Mucosa of gallbladder (tissue), 1 donor: Measurements from ENCODE around the gene TRPM5. TPM values are rescaled to one million over a fixed set of nuclear protein-coding genes. Genes with fewer than 3 reads are reported as not detected.
"Not testable (repeated sequence)": the region's sequence is repeated elsewhere in the genome, so short reads cannot be mapped to it uniquely, and the experiment has no call there.

ENCODE experiments used
- DNase-seq: peaks from one replicate; pipeline ENCODE4 v3.0.0-alpha.2; 2020; ENCODE audit warnings: low spot score
- total RNA-seq: library from RNA; stranded (reverse); gene quantifications from one replicate; pipeline ENCODE4 v1.2.1, GENCODE V29; 2021
- donor health status: DM: no; HTN: no; CAD: no.

The TRPM5 gene, protein sequence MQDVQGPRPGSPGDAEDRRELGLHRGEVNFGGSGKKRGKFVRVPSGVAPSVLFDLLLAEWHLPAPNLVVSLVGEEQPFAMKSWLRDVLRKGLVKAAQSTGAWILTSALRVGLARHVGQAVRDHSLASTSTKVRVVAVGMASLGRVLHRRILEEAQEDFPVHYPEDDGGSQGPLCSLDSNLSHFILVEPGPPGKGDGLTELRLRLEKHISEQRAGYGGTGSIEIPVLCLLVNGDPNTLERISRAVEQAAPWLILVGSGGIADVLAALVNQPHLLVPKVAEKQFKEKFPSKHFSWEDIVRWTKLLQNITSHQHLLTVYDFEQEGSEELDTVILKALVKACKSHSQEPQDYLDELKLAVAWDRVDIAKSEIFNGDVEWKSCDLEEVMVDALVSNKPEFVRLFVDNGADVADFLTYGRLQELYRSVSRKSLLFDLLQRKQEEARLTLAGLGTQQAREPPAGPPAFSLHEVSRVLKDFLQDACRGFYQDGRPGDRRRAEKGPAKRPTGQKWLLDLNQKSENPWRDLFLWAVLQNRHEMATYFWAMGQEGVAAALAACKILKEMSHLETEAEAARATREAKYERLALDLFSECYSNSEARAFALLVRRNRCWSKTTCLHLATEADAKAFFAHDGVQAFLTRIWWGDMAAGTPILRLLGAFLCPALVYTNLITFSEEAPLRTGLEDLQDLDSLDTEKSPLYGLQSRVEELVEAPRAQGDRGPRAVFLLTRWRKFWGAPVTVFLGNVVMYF (N-terminal part only)
- total RNA-seq, result 4.4 TPM

DNA sequence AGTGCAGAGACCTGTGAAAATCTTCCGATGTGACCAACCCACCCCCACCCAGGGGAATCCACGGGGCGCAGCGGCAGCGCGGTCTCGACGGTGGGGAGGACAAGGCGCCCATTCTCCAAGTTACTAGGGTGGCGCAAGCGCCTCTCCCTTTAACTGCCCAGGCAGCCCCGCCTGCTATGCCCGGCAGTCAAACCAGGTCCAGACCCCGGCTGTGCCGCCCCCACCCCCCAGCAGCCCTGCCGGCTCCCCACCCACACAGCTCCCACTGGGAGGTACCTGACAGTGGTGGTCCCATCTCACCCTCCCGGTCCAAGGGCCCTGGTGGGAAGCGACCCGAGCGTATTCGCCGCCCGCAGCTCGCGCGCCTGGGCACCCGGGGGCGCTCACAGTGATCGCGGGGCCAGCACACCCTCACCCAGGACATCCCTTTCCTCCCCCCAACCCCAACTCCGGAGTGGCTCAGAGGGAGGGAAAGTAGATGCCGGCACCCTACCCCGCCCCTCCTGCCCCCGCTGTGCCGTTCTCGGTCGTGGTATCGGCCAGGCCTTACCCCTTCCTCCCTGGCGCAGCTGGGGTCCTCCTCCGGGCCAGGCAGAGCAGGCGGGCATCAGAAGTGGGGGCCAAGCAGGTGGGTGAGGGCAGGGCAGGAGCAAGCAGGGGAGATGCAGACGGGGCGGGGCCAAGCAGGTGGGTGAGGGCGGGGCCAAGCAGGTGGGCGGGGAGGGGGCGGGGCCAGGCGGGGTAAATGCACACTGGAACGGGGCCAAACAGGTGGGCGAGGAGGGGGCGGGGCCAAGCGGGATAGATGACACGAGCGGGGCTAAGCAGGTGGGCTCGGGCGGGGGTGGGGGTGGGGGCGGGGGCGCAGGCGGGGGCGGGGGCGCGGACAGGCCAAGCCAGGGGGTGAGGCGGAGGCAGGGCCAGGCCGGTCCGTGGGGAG, at the start of gene TRPM5:
Gene TRPM5, minus strand, starts transcription at position 634 of the 940 bp plus-strand sequence. CDS start 21,478 bp downstream, outside the sequence.
- peak; percentile 59 for DNase-seq

DNA sequence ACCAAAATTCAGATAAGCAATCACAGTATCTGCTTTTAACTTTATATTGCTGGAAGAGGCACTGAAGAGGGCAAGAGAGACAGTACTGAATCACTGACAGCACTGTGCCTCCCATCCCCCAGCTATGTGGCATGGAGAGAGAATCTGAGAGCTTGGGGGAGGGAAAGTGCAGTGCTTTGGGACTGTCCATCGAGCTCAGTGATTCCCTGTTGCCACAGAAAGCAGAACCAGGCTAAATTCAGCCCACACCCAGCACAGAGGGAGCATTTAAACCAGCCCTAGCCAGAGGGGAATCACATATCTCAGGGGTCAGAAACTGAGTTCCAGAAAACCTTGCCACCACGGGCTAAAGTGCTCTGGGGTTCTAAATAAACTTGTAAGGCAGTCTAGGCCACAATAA, 44.8 kb upstream of the TRPM5 start:
- DNase-seq, result no peak

DNA sequence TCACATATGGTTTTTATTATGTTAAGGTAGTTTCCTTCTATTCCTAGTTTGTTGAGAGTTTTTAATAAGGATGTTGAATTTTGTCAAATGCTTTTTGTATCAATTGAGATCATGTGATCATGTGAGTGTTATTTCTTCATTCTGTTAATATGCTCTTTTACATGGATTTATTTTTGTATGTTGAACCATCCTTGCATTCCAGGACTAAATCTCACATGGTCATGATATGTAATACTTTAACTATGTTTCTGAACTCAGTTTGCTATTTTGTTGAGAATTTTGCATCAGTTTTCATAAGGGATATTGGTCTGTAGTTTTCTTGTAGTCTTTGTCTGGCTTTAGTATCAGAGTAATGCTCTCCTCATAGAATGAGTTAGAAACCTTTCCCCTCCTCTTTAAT, 43.7 kb upstream of the TRPM5 start:
- DNase-seq, result no peak

DNA sequence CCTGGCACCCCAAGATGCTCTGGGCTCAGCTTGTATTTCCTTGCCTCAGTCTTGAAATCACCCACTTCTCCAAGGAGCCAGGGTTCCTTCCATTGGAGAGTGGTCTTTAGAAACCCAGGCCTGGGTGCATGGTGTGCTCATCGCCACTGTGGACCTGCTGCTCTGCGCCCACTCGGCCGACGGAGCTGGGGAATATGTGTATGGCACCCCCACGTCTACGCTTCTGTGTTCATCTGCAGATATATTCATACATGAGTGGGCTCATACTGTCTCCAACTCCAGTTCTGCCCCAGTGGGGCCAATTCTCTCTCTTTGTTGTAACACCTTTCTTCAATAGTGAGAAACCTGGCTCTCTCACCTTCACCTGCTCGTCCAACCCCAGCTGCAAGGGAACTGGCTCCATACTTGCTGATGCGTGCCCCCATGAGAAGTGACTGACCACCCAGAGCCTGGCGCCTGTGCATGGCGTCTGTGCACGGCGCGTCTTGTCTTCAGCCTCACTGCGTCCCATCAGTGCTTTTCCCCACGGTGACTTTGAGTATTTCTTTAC, 40.3 kb upstream of the TRPM5 start:
- no peak for DNase-seq

DNA sequence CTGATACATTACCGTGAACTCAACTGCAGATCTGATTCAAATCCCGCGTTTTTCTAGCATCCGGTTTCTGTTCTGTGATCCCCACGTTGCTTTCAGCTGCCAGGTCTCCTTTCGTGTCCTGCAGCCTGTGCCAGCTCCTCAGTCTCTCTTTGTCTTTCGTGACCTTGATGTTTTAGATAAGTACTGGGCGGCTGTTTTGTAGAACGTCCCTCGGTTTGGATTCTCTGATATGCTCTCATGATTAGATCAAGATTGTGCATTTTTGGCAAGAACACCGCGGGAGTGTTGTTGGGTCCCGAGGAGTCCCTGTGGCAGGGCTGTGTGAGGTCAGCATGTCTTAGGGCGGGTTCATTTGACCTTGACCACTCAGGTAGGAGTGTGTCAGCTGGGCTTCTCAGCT, 39.1 kb upstream of the TRPM5 start:
- DNase-seq, result no peak

DNA sequence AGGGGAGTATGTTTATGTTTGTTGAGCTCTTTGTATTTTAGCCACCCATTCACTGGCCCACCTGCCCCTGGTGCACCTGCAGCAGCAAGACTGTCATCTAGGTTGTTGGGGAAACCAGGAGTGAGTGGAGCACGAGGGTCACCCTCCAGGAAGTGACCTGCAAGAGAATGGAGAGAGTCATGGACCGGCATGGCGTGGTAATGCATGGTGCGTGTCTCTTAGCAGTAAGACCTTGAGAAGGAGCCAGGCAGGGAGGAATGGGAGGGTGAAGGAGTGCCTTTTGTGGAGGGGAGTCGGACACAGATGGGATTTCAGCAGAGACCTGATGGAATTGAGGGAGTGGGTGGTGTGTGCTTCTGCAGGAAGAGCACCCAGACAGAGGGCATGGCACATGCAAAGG, 38.4 kb upstream of the TRPM5 start:
- no peak for DNase-seq

DNA sequence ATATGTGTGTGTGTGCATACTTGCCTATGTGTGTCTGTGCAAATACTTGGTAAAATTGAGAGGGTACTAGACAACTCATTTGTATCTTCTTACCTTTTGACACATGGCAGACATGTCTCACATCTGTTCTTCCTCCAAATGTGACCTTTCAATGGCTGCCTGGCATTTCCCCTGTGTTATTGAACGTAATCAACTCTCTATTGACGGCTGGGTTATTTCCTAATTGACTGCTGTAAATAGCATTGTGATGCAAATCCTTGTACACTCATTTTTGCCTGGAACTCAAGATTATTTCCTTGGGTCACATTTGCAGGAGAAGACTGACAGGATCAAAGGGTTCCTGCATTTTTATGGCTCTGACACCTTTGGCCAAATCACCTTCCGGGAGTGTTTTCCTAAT, 37.9 kb upstream of the TRPM5 start:
- no peak for DNase-seq

DNA sequence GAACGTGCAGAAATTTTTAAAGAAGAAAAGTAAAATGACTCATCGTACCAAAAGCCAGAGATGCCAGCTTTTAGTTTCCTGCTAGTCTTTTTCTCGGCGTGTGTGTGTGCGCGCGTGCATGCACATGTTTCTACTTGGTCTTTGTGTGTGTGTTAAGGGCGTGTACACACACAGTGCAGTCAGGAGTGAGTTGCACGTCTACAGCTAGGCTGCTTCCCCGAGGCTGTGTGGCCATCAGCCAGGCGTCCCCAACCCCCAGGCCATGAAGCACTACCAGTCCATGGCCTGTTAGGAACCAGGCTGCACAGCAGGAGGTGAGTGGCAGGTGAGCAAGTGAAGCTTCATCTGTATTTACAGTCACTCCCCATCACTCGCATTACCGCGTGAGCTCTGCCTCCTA, 36.9 kb upstream of the TRPM5 start:
- DNase-seq, result no peak

DNA sequence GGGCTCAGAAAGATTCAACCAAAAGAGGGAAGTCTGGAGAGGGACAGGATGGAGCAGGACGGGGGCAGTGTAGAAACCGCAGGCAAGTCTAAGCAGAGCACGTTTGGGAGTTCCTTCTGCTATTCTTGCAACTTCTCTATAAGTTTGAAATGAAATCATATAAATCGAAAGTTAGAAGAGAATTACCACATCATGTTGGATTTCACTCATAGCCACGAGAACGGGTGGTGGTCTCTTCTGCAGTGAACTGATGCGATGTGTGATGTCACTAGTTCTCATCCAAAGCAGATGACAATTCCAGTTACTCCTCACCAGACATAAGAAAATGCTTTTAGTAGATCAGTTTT, 36.5 kb upstream of the TRPM5 start:
- no peak for DNase-seq

DNA sequence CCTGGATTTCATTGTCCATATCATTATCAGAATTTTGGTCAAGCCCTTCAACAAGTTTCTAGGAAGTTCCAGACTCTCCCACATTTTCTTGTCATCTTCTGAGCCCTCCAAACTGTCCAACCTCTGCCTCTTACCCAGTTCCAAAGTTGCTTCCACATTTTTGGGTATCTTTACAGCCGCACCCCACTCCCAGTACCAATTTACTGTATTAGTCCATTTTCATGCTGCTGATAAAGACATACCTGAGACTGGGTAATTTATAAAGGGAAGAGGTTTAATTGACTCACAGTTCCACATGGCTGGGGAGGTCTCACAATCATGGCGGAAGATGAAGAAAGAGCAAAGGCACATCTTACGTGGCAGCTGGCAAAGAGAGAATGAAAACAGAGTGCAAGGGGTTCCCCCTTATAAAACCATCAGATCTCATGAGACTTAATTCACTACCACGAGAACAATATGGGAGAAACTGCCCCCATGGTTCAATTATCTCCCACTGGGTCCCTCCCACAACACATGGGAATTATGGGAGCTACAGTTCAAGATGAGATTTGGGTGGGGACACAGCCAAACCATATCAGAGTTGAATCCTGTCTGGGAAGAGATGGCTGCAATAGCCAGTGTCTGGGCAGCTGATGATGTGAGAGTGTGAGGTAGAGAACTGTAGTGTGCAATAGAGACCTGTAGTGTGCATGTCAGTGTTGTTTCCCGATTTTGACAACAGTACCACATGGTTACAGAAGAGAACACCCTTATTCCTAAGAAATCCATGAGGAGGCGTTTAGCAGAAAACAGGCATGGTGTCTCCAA, 36.0 kb upstream of the TRPM5 start:
- DNase-seq, result not testable (repeated sequence)

DNA sequence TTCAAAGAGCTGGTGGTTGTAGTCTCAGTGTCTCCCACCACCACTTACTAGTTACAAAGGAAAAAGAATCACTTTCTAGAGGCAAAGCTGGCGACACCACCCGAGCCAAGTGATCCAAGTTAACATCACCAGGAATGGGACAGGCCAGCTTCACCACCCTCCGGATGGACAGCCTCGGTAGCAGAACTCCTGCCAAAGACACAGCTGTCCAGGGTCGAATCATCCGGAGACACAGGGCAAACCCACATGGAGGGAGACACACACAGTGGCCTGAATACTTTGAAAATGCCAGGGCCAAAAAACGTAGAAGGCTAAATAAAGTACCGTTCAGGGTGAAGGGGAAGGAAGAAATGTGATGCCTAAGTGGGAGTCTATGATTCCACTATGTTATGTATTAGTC, 33.6 kb upstream of the TRPM5 start:
- DNase-seq, result no peak

DNA sequence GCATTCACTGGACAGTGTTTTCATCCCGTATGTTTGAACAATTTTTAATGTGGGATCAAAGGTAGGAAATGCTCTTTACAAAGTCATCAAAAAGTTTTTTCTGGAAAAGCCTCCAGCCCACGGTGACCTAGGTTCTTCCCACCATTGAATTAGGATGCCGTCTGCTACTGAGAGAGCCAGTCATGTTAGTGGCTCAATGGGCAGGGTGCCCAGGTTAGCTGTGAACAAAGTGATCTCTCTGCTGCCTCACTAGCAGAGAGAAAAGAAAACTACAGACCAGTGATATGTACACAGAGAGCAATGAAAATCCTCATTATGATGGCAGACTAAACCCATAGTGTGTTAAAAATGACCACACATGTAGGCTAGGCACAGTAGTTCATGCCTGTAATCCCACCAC, 32.9 kb upstream of the TRPM5 start:
- no peak for DNase-seq

DNA sequence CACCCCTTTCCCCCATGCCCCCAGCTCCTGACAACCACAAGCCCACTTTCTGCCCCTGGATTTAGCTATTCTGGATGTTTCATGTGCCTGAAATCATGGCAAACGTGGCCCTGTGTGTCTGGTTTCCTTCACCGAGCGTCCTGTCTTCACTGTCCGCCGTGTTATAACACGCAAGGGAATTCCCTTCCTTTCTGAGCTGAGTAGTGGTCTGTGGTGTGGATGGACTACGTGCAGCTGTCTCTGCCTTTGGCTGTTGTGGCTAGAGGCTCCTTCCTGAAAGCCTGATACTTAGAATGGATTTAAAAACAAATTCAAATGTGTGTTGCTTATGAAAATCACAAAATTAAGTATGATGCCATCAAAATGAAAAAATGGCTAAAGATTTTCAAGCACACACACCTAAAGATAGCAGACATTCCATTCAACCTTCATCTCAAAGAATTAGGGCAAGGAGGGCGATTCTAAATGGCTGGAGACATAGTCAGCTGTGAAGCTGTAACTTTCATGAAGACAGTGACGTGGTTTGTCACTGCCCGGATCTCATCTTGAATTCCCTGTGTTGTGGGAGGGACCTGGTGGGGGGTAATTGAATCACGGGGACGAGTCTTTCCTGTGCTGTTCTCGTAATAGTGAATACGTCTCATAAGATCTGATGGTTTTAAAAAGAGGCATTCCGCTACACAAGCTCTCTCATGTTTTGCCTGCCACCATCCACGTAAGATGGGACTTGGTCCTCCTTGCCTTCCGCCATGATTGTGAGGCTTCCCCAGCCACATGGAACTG, 31.0 kb upstream of the TRPM5 start:
- no peak for DNase-seq

DNA sequence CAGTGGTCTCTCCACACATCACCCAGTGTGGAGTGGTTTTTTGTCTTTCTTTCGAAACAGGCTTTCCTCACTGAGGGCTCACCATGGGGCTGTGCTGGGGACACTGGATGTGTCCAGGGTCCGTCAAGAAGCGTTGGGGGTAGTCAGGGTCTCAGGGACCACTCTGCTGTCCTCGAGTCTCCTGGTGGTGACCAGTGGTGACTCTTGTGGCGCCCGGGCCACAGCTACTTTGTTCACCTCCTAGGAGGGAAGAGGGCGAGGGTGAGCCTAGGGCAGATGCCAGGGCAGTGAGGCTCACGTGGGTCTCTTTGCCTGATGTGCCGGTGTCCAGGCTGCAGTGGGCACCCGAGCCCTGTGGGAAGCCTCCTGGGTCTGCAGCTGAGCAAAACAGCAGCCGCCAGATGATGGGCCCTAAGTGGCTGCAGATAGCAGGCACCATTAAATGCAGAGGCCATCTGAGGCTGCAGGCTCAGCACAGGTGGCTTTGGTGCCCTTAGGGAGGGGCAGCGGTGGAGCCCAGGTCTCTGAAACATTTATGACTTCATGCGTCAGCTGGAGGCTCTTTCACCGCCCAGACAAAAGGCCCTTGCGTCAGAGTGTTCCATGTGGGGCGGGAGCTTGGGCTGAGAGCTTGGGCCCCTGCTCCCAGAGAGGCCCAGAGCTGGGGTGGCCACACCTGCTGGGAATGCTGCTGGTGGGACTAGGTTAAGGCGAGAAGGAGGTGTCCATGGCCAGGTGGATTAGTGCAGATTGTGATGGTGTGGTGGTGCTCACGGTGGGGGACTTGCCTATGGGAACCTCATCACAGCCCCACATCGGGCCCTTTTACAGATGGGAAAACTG, 30.0 kb upstream of the TRPM5 start:
- no peak for DNase-seq

DNA sequence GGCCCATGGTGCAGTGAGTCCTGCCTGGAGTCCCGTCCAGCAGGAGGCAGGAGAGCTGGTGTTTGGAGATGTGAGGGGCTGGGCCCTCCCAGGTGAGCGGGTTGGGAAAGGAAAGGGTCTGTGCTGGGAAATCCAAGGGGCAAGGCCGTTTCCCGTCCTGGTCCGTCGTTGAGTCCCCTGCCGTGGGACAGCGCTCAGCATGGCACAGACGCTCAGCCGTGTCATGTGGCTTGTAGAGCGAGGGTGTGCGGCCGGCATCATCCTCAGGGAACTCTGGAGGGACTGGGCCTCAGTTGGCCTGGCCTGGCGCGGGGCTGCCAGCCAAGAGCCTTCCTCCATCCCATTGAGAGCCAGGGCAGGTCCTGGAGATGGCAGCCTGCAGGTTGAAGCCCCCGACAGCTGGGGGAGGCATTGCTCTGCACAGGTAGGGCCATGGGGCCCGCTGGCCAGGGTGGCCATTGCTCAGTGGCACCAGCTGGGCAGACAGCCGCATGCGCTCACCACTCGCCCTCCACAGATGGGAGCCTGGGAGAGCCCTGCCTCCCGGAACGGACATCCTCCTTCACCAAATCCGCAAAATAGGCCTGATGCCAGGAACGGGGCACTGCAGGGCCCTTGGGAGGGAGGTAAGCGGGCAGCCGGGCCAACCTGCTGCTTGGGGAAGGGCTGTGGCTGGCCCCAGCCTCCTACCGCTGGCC, 29.2 kb upstream of the TRPM5 start:
- DNase-seq, result no peak

DNA sequence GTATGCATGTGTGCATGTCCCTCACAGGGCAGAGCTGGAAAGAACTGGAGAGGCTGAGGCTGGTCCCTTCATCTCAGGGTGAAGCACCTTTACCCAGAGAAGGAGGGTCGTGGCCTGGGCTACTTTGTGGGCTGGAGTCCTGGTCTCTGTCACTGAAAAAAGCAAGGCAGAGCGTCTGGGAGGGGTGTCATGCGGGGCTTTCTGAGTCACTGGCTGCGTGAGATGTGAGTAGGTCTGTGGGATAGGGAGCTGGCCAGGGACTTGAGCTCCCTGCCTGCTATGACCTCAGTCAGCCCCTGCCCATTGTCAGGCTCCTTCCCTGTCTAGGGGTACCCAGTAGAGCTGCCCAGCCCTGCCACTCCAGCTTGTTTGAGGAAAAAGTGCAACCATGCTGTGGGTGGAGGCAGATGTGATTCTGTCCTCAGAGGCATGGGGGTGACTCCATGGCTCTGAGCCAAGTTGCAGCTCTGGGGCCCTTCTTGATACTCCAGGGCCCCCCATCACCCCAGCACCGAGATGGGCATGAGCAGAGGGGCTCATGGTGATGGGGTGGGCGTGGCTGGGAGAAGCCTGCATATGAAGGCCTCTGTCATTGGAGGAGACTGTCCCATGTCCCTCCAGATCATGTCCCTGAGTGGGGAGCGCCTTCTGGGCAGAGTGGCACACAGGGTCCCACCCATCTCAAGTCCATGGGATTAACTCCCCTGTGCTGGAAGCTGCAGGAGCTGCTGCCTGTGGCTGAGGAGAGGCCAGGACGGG, 28.3 kb upstream of the TRPM5 start:
- DNase-seq, result no peak

DNA sequence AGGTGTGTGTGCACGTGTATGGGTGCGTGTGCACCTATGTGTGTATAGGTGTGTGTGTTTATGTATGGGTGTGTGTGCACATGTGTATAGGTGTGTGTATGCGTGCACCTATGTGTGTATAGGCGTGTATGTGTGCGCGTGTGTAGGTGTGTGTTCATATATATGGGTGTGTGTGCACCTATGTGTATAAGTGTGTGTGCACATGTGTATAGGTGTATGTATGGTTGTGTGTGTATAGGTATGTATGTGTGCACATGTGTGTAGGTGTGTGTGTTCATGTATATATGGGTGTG, 27.4 kb upstream of the TRPM5 start:
- DNase-seq, result no peak
